Measurements from ENCODE around the gene SPATA18.

GRCh38 chr4:52057196-52057595 lies 6.1 kb downstream of the SPATA18 start:
- TF ChIP-seq CTCF (IDR thresholded peaks at IDR 0.05; ENCODE audit: insufficient read depth, low read length) (no peak), GABPA (IDR thresholded peaks at IDR 0.05; ENCODE audit: low read depth) (no peak), SPI1 (IDR thresholded peaks at IDR 0.05; ENCODE audit: borderline replicate concordance, low read depth) (no peak)

Measured in HL-60 (cell line).